Peyer's patch (tissue), 4 donors: ENCODE data around the gene UBAC2.

Experiments
- POLR2A ChIP-seq, 2 donors: fragments of 450-650 bp; IDR thresholded peaks; one replicate each; pipeline ENCODE4 v1.5.1; 2017; ENCODE audit warnings: antibody characterized with exemption in 2 of 2, mild to moderate bottlenecking in 2 of 2, moderate library complexity in 2 of 2
- TF ChIP-seq, protein P1 (sequence below), 6 experiments: fragments of 450-650 bp in 4 of 6; fragments of 200-600 bp in 2 of 6; sonication (generic) in 1 of 6; IDR thresholded peaks; one replicate each; pipeline ENCODE4 v1.5.1; 2017 to 2019; ENCODE audit warnings: antibody characterized with exemption in 6 of 6, mild to moderate bottlenecking in 3 of 6, moderate library complexity in 1 of 6

DNA sequence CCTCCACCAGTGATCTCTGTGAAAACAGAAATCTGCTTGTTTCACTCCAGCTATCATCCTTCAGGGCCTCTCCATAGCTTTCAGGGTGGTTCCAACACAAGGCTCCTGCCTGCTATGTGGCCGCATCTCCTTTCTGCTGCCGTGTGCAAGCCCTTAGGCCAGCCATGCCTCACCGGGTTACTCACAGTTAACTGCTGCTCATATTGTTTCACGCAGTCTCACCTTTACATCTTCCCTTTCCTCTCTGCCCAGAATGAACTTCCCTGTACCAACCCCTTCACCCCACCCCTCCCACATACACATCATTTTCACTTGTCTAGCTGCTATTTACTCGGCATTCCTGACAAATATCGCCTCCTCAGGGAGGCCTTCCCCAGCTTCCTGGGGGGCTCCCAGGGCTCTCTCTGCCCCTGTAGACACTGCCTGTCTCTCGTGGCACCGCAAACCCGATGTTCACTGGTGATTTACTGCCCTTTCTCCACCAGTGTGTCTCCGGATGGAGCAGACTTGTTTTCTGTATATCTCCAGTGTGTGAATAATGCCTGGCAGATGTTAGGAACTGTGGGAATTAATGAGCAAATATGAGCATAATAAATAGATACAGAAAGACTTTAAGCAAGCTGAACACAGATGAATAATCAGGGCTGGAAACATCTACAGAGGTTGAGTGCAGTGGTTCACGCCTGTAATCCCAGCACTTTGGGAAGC, 145.8 kb downstream of the UBAC2 start:
- TF ChIP-seq, protein P1, sequence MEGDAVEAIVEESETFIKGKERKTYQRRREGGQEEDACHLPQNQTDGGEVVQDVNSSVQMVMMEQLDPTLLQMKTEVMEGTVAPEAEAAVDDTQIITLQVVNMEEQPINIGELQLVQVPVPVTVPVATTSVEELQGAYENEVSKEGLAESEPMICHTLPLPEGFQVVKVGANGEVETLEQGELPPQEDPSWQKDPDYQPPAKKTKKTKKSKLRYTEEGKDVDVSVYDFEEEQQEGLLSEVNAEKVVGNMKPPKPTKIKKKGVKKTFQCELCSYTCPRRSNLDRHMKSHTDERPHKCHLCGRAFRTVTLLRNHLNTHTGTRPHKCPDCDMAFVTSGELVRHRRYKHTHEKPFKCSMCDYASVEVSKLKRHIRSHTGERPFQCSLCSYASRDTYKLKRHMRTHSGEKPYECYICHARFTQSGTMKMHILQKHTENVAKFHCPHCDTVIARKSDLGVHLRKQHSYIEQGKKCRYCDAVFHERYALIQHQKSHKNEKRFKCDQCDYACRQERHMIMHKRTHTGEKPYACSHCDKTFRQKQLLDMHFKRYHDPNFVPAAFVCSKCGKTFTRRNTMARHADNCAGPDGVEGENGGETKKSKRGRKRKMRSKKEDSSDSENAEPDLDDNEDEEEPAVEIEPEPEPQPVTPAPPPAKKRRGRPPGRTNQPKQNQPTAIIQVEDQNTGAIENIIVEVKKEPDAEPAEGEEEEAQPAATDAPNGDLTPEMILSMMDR (IDR thresholded peaks at IDR 0.05), result no peak
- no peak for TF ChIP-seq POLR2A (IDR thresholded peaks at IDR 0.05)
